H1 (cell line): ENCODE data around the gene TNS1. TPM values are rescaled to one million over a fixed set of nuclear protein-coding genes. Genes with fewer than 3 reads are reported as not detected.

ENCODE experiments used
- CTCF ChIA-PET: fragments of 300-600 bp; sonication (Branson Sonifier 250); formaldehyde crosslinking; loops from one replicate; lab custom pipeline; 2021; ENCODE audit not compliant: partially characterized antibody; lab: Charles Lee
- POLR2A ChIA-PET: fragments of 300-600 bp; sonication (Branson Sonifier 250); formaldehyde crosslinking; loops from one replicate; lab custom pipeline; 2021; ENCODE audit warnings: inconsistent platforms; ENCODE audit not compliant: partially characterized antibody; lab: Charles Lee
- DNase-seq, 2 experiments: peaks; one replicate each; pipeline versions ENCODE4 v3.0.0 to v3.0.0-alpha.2; 2010 to 2022; ENCODE audit warnings: low spot score in 2 of 2, low read depth in 1 of 2, mixed read lengths in 1 of 2
- FAIRE-seq: peaks from 2 replicates; lab custom pipeline; 2011; peaks lifted over from hg19 to GRCh38; lab: Jason Lieb, UNC
- H2AFZ ChIP-seq: 2 replicates; pipeline ENCODE4 v1.8.1; 2012; ENCODE audit warnings: low read length, inconsistent platforms
- H2AK5ac ChIP-seq: 2 replicates; pipeline ENCODE4 v1.6.1; 2013; ENCODE audit warnings: low read depth, low read length
- H2BK120ac ChIP-seq: replicated peaks from 2 replicates; pipeline ENCODE3; 2013; ENCODE audit warnings: low read depth, low read length, inconsistent platforms
- H2BK12ac ChIP-seq: 2 replicates; pipeline ENCODE4 v1.6.1; 2013; ENCODE audit warnings: low read depth, low read length
- H2BK15ac ChIP-seq: 2 replicates; pipeline ENCODE4 v1.6.1; 2013; ENCODE audit warnings: low read length
- H2BK20ac ChIP-seq: 2 replicates; pipeline ENCODE4 v1.6.1; 2013; ENCODE audit warnings: low read length
- H2BK5ac ChIP-seq: 2 replicates; pipeline ENCODE4 v1.6.1; 2013; ENCODE audit warnings: low read depth, low read length
- H3K14ac ChIP-seq: 2 replicates; pipeline ENCODE4 v1.6.1; 2013; ENCODE audit warnings: inconsistent platforms; ENCODE audit not compliant: insufficient read length
- H3K18ac ChIP-seq: 2 replicates; pipeline ENCODE4 v1.6.1; 2013; ENCODE audit warnings: low read length; ENCODE audit errors: extremely low read depth
- H3K23ac ChIP-seq: 2 replicates; pipeline ENCODE4 v1.6.1; 2013; ENCODE audit warnings: inconsistent platforms; ENCODE audit not compliant: insufficient read length
- H3K23me2 ChIP-seq: 2 replicates; pipeline ENCODE4 v1.6.1; 2013; ENCODE audit warnings: low read depth, low read length
- H3K27ac ChIP-seq: 2 replicates; pipeline ENCODE4 v1.6.1; 2011; ENCODE audit warnings: low read depth, low read length, inconsistent platforms
- H3K27me3 ChIP-seq, 4 experiments: replicated peaks in 1 of 4; 1 replicate in 1 of 4; 2 replicates in 3 of 4; pipeline versions ENCODE4 v1.6.1 to v1.8.1; 2011 to 2013; ENCODE audit warnings: low read length in 3 of 4, mild to moderate bottlenecking in 3 of 4, inconsistent platforms in 2 of 4, mixed read lengths in 2 of 4, moderate library complexity in 1 of 4; ENCODE audit not compliant: control insufficient read depth in 3 of 4, insufficient read depth in 3 of 4; ENCODE audit errors: extremely low read depth in 1 of 4
- H3K36me3 ChIP-seq, 4 experiments: 2 replicates each; pipeline versions ENCODE4 v1.6.1 to v1.8.1; 2011 to 2013; ENCODE audit warnings: mild to moderate bottlenecking in 4 of 4, low read length in 3 of 4, moderate library complexity in 2 of 4, control low read depth in 1 of 4, inconsistent platforms in 1 of 4; ENCODE audit not compliant: insufficient read depth in 4 of 4, control insufficient read depth in 2 of 4
- H3K4ac ChIP-seq: replicated peaks from 2 replicates; pipeline ENCODE3; 2013; ENCODE audit warnings: low read length, low read depth, mixed read lengths, inconsistent platforms; ENCODE audit not compliant: insufficient read length
- H3K4me1 ChIP-seq, 4 experiments: replicated peaks in 1 of 4; 1 replicate in 1 of 4; 2 replicates in 3 of 4; pipeline versions ENCODE4 v1.6.1 to v1.8.1; 2011 to 2013; ENCODE audit warnings: low read length in 3 of 4, inconsistent platforms in 2 of 4, mixed read lengths in 1 of 4; ENCODE audit not compliant: insufficient read depth in 4 of 4, control insufficient read depth in 3 of 4
- H3K4me2 ChIP-seq, 2 experiments: 2 replicates each; pipeline versions ENCODE4 v1.6.1 to v1.8.1; 2011 to 2013; ENCODE audit warnings: low read depth in 2 of 2, low read length in 2 of 2, control low read depth in 1 of 2, inconsistent platforms in 1 of 2, mild to moderate bottlenecking in 1 of 2; ENCODE audit not compliant: insufficient read depth in 1 of 2
- H3K4me3 ChIP-seq, 4 experiments: fragments of 200-600, 300-600 bp in 1 of 4; sonication (generic), shearing (Covaris generic), sonication (Bioruptor Twin) in 1 of 4; 2 replicates each; pipeline versions ENCODE4 v1.5.1 to v1.8.1; 2011 to 2016; ENCODE audit warnings: low read length in 4 of 4, low read depth in 3 of 4, control low read depth in 2 of 4, inconsistent platforms in 2 of 4, mild to moderate bottlenecking in 2 of 4, mixed read lengths in 1 of 4, moderate library complexity in 1 of 4; ENCODE audit not compliant: insufficient read depth in 2 of 4; ENCODE audit errors: extremely low read depth in 1 of 4
- H3K56ac ChIP-seq: replicated peaks from 2 replicates; pipeline ENCODE3; 2013; ENCODE audit warnings: low read depth, mild to moderate bottlenecking, mixed read lengths, low read length, inconsistent platforms; ENCODE audit not compliant: insufficient read length
- H3K79me1 ChIP-seq: 2 replicates; pipeline ENCODE4 v1.6.1; 2013; ENCODE audit warnings: low read depth, low read length, control low read depth
- H3K79me2 ChIP-seq, 2 experiments: 2 replicates each; pipeline versions ENCODE4 v1.6.1 to v1.8.1; 2012 to 2013; ENCODE audit warnings: low read length in 2 of 2, mild to moderate bottlenecking in 2 of 2, inconsistent platforms in 1 of 2; ENCODE audit not compliant: insufficient read depth in 2 of 2, control insufficient read depth in 1 of 2
- H3K9ac ChIP-seq, 4 experiments: replicated peaks in 1 of 4; 1 replicate in 1 of 4; 2 replicates in 3 of 4; pipeline versions ENCODE4 v1.6.1 to v1.8.1; 2011 to 2013; ENCODE audit warnings: low read depth in 3 of 4, low read length in 3 of 4, control low read depth in 2 of 4, mild to moderate bottlenecking in 2 of 4, moderate library complexity in 2 of 4, inconsistent platforms in 1 of 4; ENCODE audit errors: extremely low read depth in 1 of 4
- H3K9me3 ChIP-seq, 2 experiments: 2 replicates each; pipeline versions ENCODE4 v1.6.1 to v1.8.1; 2012 to 2013; ENCODE audit warnings: mild to moderate bottlenecking in 2 of 2, moderate library complexity in 2 of 2, control low read depth in 1 of 2, inconsistent platforms in 1 of 2, low read depth in 1 of 2, low read length in 1 of 2, mixed read lengths in 1 of 2; ENCODE audit not compliant: insufficient read depth in 2 of 2
- H4K20me1 ChIP-seq, 2 experiments: replicated peaks in 1 of 2; 2 replicates each; pipeline versions ENCODE3 to v1.8.1; 2011 to 2013; ENCODE audit warnings: inconsistent platforms in 2 of 2, low read length in 2 of 2, mild to moderate bottlenecking in 1 of 2; ENCODE audit not compliant: insufficient read depth in 2 of 2, control insufficient read depth in 1 of 2
- H4K5ac ChIP-seq: 2 replicates; pipeline ENCODE4 v1.6.1; 2013; ENCODE audit warnings: low read length, low read depth, mixed read lengths, inconsistent platforms; ENCODE audit not compliant: insufficient read length
- H4K8ac ChIP-seq: 2 replicates; pipeline ENCODE4 v1.8.0; 2013; ENCODE audit warnings: mild to moderate bottlenecking, moderate library complexity, low read length, inconsistent platforms; ENCODE audit not compliant: insufficient read depth; ENCODE audit errors: extremely low read depth
- H4K91ac ChIP-seq: replicated peaks from 2 replicates; pipeline ENCODE3; 2013; ENCODE audit warnings: low read length, mixed read lengths, inconsistent platforms; ENCODE audit not compliant: insufficient read length
- EGR1 ChIP-seq: IDR thresholded peaks from 2 replicates; pipeline ENCODE4 v1.6.1; 2011; ENCODE audit warnings: low read depth, low read length, borderline replicate concordance
- KDM4A ChIP-seq: IDR thresholded peaks from one replicate; pipeline ENCODE4 v1.7.1; 2012; ENCODE audit warnings: low read depth, mild to moderate bottlenecking, moderate library complexity, low read length, inconsistent platforms; ENCODE audit not compliant: severe bottlenecking
- RXRA ChIP-seq: IDR thresholded peaks from 2 replicates; pipeline ENCODE4 v1.6.1; 2011; ENCODE audit warnings: low read depth, mild to moderate bottlenecking, low read length, moderate library complexity; ENCODE audit not compliant: insufficient read depth
- WGBS, 2 experiments: shearing (Covaris generic) in 1 of 2; methylation state at CpG; one replicate each; pipeline versions ENCODE4 v1.1.6 to v1.1.7; 2013 to 2015; ENCODE audit warnings: low lambda C conversion rate in 2 of 2, mixed read lengths in 2 of 2, inconsistent platforms in 1 of 2, low coverage in 1 of 2, missing lambda C conversion rate in 1 of 2; ENCODE audit not compliant: insufficient replicate concordance in 2 of 2, insufficient coverage in 1 of 2, insufficient read length in 1 of 2; ENCODE audit errors: extremely low coverage in 1 of 2, missing lambda C conversion rate in 1 of 2; 5-methylcytosine and 5-hydroxymethylcytosine counted together
- polyA plus RNA-seq, 7 experiments: library from polyadenylated mRNA; depleted of rRNA in 3 of 7; stranded (reverse) in 5 of 7; unstranded in 2 of 7; fragments of >200 nt in 5 of 7; fragments of 200-250 nt in 2 of 7; gene quantifications; 1 replicate in 5 of 7; 2 replicates in 1 of 7; 4 replicates in 1 of 7; pipeline versions ENCODE4 v1.2.1 to v1.2.3, GENCODE V29; 2011 to 2013; ENCODE audit warnings: missing spikeins in 2 of 7, mixed read lengths in 2 of 7
- total RNA-seq: library from RNA; stranded (reverse); fragmentation: NEBNext Ultra II Directional; extraction: Animal tissue kit (Norgen Biotek cat#: 25700); gene quantifications from 2 replicates; pipeline ENCODE4 v1.2.1, GENCODE V29; 2021
- TF ChIP-seq, protein P1 (sequence below): IDR thresholded peaks from 2 replicates; pipeline ENCODE4 v1.6.1; 2011; ENCODE audit warnings: low read depth, mild to moderate bottlenecking, low read length; ENCODE audit not compliant: insufficient read depth

The TNS1 gene
- total and polyA plus RNA-seq, 2 of the 8 experiments (the other 6 are each of a cell fraction or from before 2014, with no cell fraction given) = 1.5 to 5.1 TPM

- Histone ChIP-seq H3K4ac (no peak overlapping the region), H2BK15ac (no peak overlapping the region), H2BK120ac (no peak overlapping the region), H2BK12ac (no peak overlapping the region), H3K14ac (no peak overlapping the region), H3K18ac (no peak overlapping the region), H3K4me2 (no peak overlapping the region), H3K4me1 (no peaks in the 10 kb centered on the region), H3K9me3 (no peaks in the 10 kb centered on the region), H3K27ac (no peak overlapping the region), H4K91ac (no peak overlapping the region), H3K36me3 (no peaks in the 10 kb centered on the region), H3K27me3 (peaks cover 0 to 13% (median 8%) of the 10 kb centered on the region in 4 experiments; a peak in 4 of 7 replicates), H3K23me2 (no peaks in the 10 kb centered on the region; the same call in 1 of the 2 replicates), H4K20me1 (no peaks in the 10 kb centered on the region), H2AFZ (no peak overlapping the region), H4K8ac (no peak overlapping the region), H3K79me1 (no peaks in the 10 kb centered on the region), H3K4me3 (no peak overlapping the region), H2BK5ac (no peak overlapping the region), H3K56ac (no peak overlapping the region), H3K9ac (no peak overlapping the region), H2BK20ac (no peak overlapping the region), H2AK5ac (no peak overlapping the region), H3K23ac (no peak overlapping the region), H3K79me2 (no peaks in the 10 kb centered on the region), H4K5ac (no peak overlapping the region)
- ChIA-PET POLR2A (interaction anchor here (1.2 to 1.5 kb wide), 2 partner anchors 9 to 23 kb away, joined by 3 to 4 read pairs; no protein-coding TSS in a partner anchor), CTCF (interaction anchor here (0.7 to 3.1 kb wide), 12 partner anchors 8 to 187 kb away, joined by 3 to 11 read pairs (median 4); no protein-coding TSS in a partner anchor)
- DNase-seq (no peak), FAIRE-seq (no peak)
- WGBS, 2 experiments = 89% methylated on average over 1 of the region's 1 CpG; no CpG with 5 or more reads in 1 of the 2 experiments
- no peak for TF ChIP-seq RXRA
- TF ChIP-seq, protein P1, sequence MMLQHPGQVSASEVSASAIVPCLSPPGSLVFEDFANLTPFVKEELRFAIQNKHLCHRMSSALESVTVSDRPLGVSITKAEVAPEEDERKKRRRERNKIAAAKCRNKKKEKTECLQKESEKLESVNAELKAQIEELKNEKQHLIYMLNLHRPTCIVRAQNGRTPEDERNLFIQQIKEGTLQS = no peak
- TF ChIP-seq KDM4A = no peak
- no peak for TF ChIP-seq EGR1
Observed at GRCh38 chr2:217972490-217972889, 30.3 kb downstream of the TNS1 start.
